ENCODE measurements around the gene SORBS1.
"Not testable (repeated sequence)": the region's sequence is repeated elsewhere in the genome, so short reads cannot be mapped to it uniquely, and the experiment has no call there.

DNA sequence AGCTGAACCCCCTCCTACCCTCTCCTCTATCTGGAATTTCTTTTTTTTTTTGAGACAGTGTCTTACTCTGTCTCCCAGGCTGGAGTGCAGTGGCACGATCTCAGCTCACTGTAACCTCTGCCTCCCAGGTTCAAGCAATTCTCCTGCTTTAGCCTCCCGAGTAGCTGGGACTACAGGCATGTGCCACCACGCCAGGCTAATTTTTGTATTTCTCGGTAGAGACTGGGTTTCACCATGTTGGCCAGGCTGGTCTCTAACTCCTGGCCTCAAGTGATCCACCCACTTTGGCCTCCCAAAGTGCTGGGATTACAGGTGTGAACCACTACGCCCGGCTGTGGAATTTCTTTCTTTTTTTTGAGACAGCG lies 213.8 kb downstream of the SORBS1 start:
- TF ChIP-seq, protein P1, sequence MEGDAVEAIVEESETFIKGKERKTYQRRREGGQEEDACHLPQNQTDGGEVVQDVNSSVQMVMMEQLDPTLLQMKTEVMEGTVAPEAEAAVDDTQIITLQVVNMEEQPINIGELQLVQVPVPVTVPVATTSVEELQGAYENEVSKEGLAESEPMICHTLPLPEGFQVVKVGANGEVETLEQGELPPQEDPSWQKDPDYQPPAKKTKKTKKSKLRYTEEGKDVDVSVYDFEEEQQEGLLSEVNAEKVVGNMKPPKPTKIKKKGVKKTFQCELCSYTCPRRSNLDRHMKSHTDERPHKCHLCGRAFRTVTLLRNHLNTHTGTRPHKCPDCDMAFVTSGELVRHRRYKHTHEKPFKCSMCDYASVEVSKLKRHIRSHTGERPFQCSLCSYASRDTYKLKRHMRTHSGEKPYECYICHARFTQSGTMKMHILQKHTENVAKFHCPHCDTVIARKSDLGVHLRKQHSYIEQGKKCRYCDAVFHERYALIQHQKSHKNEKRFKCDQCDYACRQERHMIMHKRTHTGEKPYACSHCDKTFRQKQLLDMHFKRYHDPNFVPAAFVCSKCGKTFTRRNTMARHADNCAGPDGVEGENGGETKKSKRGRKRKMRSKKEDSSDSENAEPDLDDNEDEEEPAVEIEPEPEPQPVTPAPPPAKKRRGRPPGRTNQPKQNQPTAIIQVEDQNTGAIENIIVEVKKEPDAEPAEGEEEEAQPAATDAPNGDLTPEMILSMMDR (IDR thresholded peaks at IDR 0.05; ENCODE audit: extremely low read depth in 1 of 2, insufficient read depth in 1 of 2, low read depth in 1 of 2, low read length in 2 of 2) = not testable (repeated sequence)
- TF ChIP-seq POLR2A (IDR thresholded peaks at IDR 0.05; ENCODE audit: low read depth, low read length); EZH2 (IDR thresholded peaks at IDR 0.05; ENCODE audit: borderline replicate concordance, low read depth, low read length, severe bottlenecking); FOS (IDR thresholded peaks at IDR 0.05; ENCODE audit: borderline replicate concordance, insufficient read depth, low read length); POLR2AphosphoS5 (IDR thresholded peaks at IDR 0.05; ENCODE audit: insufficient read depth, low read depth, low read length); MAX (IDR thresholded peaks at IDR 0.05; ENCODE audit: insufficient read depth, insufficient read length); MYC (IDR thresholded peaks at IDR 0.05; ENCODE audit: low read depth, low read length); GATA2 (IDR thresholded peaks at IDR 0.05; ENCODE audit: insufficient read depth, insufficient read length, low read depth, low read length); JUN (IDR thresholded peaks at IDR 0.05; ENCODE audit: borderline replicate concordance, insufficient read depth, insufficient read length, low read depth): not testable (repeated sequence)

Measured in endothelial cell of umbilical vein (primary cell).